GM18861 (cell line): ENCODE measurements around the gene SSTR5.

Experiments
- ATAC-seq: cut with Tn5 transposase; IDR thresholded peaks from one replicate; pipeline ENCODE4 v1.9.1; 2021; ENCODE audit not compliant: unreplicated experiment

Gene SSTR5

DNA sequence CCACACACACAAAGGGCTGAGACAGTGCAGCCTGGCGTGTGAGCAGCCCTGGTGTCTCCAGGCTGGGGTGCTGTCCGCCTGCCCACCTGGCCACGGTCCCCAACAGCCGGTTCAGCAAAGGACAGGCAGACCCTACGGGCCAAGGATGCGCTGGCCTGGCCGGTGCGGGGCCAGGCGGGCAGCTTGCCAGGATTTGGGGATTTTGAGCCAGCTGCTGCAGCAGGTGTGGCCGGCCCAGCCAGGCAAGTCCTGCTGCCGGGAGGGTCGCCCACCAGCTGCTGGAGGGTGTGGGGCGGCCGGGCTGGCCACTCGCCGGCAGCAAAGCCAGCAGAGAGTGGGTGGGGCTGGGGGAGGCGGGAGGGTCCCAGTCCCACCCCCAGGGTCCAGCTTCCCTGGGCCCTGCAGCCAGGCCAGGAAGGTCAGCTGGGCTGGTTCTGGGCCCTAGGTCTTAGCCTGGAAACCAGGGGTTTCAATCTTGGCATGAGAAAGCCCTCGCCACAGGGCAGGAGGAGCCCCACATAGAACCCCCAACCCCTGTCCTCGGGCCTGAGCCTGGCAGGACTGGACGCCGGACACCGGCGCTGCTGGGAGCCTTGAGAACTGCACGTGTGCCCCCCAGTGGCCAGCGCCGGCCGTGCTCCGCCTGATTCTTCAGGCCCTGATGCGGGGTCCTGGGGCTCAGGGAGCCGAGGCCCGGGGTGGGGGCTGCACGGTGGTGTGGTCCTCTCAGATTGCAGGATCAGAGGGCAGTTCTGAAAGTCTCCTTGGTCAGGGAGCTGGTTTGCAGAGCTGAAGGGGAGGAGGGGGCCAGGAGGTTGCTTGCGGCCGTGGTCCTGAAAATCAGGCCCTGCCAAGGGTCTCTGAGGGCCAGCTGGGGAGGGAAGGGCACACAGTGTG is 17.6 kb upstream of the SSTR5 start:
- ATAC-seq: no peak

DNA sequence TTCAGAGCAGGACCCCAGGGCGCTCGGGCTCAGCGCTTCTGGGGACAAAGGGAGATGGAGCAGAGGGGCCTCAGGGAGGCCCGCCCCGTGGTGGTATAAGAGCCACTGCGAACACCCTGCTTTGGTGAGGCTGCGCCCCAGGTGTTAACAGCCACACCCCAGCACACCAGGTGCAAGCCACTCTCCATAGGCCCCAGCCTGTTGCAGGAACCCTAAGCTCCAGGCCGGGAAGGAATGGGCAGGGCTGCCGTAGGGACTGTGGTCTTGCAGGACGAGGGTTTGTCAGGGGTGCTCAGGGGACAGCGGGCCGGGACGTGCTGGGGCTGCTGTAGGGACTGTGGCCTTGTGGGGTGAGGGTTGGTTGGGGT is 17.0 kb upstream of the SSTR5 start:
- no peak for ATAC-seq

GRCh38 chr16:1056196-1056595 is 16.4 kb upstream of the SSTR5 start:
- ATAC-seq: no peak

- ATAC-seq: no peak
Observed at GRCh38 chr16:1057252-1057932, 15.2 kb upstream of the SSTR5 start.

DNA sequence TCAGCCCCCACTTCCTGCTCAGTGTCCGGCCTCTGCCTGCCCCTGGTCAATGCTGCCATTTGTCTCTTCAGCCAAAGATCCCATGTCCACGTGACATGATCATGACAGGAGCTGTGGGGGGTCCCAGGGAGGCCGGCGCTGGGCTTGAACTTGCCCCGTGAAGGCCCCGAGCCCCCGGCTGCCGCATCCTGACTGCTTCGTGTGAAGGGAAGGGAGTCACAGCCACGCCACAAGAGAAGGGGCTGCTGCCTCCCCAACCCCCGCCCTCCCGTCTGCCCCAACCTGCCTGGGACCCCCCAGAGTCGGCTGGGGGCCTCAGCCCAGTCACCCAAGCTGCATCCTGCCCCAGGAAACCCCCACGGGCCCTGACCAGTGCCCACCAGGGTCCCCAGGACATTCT is 14.3 kb upstream of the SSTR5 start:
- ATAC-seq: no peak

- ATAC-seq: no peak
Observed at GRCh38 chr16:1059310-1059709, 13.2 kb upstream of the SSTR5 start.

- ATAC-seq: no peak
Observed at GRCh38 chr16:1060416-1061340, 11.9 kb upstream of the SSTR5 start.

DNA sequence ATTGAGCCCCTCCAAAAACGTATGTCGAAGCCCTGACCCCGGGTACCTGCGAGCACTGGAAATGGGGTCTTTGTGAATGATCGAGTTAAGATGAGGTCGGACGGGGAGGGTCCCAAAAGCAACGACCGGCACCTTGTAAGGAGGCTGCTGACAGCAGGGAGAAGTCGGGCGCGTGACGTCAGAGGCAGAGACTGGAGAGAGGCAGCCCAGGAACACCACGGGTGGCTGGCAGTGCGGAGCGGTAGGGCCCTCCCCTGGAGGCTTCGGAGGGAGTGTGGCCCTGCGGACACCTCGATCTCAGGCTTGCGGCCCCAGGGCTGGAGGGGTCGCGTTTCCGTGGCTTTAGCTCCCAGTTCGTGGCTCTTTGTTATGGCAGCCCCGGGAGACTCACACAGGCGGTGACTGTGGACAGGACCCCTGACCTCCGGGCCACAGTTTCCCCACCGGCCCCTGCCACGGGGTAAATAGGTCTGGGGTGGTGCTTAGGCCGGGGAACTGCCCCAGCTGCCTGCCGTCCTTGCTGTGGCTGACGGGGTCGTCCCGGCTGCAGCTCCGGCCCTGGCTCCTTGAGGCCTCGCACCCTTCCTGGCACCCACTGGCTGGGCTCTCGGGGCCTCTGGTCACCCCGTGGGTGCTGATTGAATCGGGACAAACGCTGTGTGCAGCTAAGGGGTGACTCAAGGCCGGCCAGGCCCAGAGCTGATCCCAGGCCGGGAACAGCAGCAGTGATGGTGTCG is 10.6 kb upstream of the SSTR5 start:
- no peak for ATAC-seq

DNA sequence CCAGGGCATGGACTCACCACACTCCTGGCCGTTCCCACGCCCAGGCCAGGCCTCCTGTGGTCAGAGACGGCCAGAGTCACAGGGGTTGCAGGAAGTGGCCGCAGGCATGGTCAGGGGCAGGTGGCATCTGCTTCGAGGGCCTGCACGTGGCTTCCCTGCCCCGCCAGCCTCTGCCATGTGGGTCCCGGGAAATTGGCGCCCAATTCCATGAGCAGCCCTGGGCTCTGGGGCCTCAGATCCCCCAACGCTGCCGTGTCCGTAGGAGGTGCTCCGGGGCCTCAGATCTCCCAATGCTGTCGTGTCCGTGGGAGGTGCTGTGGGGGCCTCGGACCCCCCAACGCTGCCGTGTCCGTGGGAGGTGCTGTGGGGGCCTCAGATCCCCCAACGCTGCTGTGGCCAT is 9.7 kb upstream of the SSTR5 start:
- no peak for ATAC-seq

DNA sequence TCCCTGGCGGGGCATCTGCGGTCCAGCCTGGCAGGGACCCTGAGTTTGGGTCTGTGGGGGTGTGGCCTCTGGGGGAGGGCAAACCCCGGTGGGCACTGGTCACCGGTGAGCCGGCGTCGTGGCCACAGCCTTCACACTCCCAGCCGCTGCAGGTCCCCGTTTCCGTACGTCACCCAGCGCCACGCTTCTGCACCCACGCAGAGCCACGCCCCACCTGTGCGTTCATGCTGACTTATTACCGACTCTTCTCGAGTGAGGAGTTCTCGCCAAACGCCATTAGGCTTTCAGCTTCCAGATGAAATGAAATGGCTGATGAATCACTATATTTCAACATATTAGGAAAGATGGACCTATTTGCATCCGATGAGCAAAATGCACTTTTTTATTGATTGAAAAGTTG is 8.8 kb upstream of the SSTR5 start:
- ATAC-seq: no peak

DNA sequence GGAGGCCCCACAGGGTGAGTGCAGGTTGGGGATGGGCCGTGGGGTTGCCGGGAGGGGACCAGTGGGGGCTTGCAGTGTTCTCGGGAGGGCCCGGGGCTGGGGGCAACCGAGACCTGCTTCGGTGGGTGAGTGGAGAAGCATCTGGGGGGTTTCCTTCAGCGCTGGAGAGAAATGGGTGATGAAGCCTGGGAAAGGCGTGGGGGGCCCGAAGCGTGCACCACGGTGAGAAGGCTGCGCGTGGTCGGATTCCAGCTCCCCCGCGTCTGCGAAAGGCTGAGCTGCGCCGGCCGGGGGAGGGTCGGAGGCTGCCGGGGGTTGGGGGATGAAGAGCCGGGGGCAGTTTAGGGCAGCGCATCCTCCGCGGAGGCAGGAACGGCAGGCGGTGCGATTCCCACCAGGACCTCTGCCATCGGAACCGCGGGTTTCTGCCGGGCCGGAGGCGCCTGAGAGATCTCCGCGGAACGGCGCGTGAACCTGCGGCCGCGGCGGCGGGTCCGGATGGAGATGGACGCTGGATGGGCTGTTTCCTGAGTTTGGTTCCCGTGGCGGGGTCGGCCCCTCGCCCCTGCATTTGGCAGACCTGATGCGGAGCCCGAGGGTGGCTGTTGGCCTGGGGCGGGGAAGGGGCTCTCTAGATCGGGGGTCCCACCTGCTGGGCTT is 6.9 kb upstream of the SSTR5 start:
- no peak for ATAC-seq

- ATAC-seq: no peak
Observed at GRCh38 chr16:1066584-1067172, 5.9 kb upstream of the SSTR5 start.

DNA sequence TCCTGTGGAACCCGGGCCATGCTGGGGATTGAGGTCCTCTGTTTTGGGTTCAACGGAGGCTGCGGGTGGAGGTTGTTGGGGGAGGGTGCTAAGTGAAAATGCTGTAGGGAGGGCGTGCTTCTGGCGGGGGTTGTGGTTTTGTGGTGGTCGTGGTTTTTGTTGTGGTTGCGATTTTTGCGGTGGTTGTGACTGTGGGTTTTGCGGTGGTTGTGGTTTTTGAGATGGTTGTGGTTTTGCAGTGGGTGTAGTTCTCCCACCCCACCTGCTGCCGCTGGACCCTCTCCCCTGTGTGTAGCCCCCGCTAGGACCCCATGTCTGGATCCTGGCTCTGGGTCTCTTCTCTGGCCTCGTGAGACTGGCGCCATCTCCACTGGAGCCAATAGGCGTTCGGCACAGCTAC is 4.9 kb upstream of the SSTR5 start:
- no peak for ATAC-seq

DNA sequence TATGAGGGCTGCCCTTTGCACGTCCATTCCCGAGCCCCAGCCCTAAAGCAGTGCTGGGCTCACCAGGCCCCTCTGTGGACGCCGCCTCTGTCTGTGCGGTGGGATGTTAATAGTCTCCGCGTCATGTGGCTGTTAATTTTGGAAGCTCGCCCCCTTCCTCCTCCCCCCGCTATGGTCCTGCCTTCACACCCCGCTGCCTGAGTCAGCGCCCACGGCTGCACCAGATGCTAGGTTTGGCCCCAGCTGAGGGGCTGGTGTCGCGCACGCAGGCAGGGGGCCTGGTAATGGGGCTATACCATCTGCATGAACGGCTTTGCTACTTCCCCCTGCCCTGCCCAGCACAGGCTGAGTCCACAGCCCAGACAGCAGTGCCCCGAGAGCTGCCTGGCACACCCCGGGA is 4.1 kb upstream of the SSTR5 start:
- no peak for ATAC-seq

- ATAC-seq: no peak
Observed at GRCh38 chr16:1069154-1069553, 3.4 kb upstream of the SSTR5 start.

- ATAC-seq: no peak
Observed at GRCh38 chr16:1070084-1070863, 2.3 kb upstream of the SSTR5 start.

GRCh38 chr16:1070864-1071408 is 1.6 kb upstream of the SSTR5 start:
- ATAC-seq: no peak

- ATAC-seq: no peak
Observed at GRCh38 chr16:1071561-1072225, 854 bp upstream of the SSTR5 start.

GRCh38 chr16:1073262-1073558 is 663 bp downstream of the SSTR5 start:
- ATAC-seq: no peak
